Activated naive CD4-positive, alpha-beta T cell treated with anti-CD3 and anti-CD28 coated beads, Interleukin-2, amount 50 U/mL, for 16 hours (primary cell): ENCODE data around the gene QKI.

Experiments used
- DNase-seq: peaks from one replicate; pipeline ENCODE4 v3.0.0-alpha.2; 2020

The QKI gene

DNA sequence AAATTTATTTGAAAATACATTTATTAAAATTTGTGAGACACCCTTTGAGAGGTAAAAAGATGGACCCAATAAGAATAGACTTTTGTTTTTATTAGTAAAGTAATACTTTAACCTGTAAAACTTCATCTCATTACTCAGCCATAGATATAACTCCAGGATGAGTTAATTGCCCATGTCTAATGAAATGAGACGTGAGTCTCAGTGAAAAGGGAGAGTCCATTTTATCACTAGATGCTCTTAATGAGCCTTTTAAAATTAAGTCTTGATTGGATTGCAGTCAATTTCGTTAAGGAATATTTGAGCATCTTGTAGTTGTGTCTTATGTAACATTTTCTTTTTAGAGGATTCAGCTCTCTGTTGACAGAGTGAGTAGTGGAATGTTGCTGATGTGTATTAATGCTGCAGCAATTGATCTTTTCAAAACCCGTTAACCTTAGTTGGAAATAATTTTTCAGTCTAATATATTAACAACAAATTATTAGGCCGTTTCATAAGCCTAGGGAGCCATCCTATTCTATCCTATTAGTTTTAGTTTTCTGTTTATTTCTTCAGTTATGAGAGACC is 77.3 kb downstream of the QKI start:
- DNase-seq: no peak

GRCh38 chr6:163494279-163494727 is 79.8 kb downstream of the QKI start:
- no peak for DNase-seq

- no peak for DNase-seq
Measured at GRCh38 chr6:163496205-163496604, 81.7 kb downstream of the QKI start.

- no peak for DNase-seq
Measured at GRCh38 chr6:163500105-163500504, 85.6 kb downstream of the QKI start.

DNA sequence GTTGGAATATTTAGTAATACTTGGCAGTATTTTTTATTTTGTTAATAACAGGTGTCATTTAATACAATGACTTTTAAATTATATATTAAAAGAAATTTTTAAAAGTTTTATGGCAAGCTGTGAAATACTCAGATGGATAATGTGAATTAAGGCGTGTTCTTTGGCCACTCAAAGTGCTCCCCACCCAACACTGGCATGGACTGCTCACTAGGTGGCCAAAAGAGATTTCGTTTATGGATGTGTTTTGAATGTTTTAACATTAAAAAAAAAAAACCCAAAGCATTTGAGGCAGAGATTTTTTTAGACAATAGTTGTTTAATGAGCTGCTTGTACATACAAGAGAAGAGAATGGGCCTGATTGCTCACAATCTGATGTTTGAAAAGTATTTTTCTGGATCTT is 86.5 kb downstream of the QKI start:
- DNase-seq: no peak

- no peak for DNase-seq
Measured at GRCh38 chr6:163501439-163501838, 86.9 kb downstream of the QKI start.

DNA sequence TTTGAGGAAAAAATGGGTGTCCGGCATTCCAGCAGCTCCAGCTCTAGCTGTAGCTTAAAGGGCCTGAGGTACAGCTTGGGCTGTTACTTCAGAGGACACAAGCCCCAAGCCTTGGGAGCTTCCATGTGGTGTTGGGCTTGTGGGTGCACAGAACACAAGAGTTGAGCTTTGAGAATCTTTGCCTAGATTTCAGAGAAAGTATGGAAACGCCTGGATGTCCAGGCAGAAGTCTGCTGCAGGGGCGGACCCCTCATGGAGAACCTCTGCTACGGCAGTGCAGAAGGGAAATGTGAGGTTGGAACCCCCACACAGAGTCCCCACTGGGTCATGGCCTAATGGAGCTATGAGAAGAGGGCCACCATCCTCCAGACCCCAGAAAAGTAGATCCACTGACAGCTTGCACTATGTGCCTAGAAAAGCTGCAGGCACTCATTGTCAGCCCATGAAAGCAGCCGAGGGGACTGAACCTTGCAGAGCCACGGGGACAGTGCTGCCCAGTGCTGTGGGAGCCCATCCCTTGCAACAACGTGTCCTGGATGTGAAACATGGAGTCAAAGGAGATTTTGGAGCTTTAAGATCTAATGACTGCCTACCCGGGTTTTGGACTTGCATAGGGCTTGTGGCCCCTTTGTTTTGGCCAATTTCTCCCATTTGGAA is 90.6 kb downstream of the QKI start:
- DNase-seq: no peak

- DNase-seq: no peak
Measured at GRCh38 chr6:163507965-163508364, 93.4 kb downstream of the QKI start.

DNA sequence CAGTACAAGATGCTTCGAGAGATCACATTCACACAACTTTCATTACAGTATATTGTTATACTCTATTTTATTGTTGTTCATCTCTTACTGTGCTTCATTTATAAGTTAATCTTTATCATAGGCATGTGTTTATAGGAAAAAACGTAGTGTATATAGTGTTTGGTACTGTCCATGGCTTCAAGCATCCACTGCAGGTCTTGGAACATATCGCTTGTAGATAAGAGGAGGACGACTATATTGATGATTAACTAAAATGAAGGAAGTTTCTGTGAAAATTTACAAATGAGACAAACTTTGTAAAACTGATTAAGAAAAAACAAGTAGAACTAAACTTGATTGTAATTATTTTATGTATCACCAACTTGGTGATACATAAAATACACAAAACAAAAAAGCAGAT is 98.5 kb downstream of the QKI start:
- no peak for DNase-seq

- no peak for DNase-seq
Measured at GRCh38 chr6:163513570-163514166, 99.2 kb downstream of the QKI start.

DNA sequence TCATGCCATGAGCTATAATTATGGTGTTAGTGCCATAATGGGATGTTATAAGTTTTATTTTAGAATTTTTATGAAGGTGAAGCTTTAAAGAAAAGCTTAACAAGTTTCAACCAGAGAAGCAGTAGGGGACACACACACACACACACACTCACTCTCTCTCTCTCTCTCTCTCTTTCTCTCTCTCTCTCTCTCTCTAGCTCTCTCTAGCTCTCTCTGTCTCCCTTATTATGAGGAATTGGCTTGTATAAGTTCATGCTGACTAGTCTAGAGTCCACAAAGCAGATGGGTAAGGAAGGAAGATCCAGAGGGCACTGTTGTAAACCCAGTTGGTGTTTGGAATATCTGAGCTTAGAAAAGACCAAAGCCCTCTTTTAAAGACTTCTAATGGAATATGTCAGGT is 102.4 kb downstream of the QKI start:
- DNase-seq: no peak

GRCh38 chr6:163520956-163521355 is 106.4 kb downstream of the QKI start:
- no peak for DNase-seq

- no peak for DNase-seq
Measured at GRCh38 chr6:163522033-163522432, 107.5 kb downstream of the QKI start.

DNA sequence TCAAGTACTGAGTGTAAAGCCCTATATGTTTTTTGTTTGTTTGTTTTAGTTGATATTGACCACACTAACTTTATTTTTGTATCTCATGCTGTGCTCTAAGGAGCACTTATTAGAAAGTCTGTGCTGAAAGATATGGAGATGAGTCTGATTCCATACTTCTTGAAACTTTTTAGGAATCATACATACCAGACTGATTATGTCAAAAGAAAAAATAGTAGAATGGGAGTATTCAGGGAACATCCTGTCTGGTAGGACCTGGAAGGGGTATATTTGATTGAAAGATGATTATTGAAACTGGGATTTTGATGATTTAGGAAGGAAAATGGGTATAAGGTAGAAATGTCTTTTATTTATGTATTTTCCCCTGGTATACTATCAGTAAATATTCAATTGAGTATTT is 111.4 kb downstream of the QKI start:
- DNase-seq: no peak

DNA sequence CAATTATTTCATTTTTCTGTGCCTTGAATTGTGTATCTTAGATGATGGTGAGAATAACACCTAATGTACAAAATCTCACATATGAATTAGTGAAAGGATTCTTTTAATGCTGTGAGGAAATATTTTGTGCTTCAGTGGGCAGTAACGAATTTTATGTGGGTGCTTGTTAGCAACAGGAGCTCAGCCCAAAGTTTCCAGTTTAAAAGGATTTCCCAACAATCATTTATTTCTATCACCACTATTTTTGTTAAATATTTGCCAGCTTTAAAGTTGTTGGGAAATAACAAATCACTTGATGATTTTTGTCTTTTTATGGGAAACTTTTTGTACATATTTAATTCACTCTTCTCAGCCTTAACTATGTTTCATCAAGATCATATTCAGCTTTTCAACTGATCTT is 111.8 kb downstream of the QKI start:
- no peak for DNase-seq

GRCh38 chr6:163527291-163527690 is 112.8 kb downstream of the QKI start:
- no peak for DNase-seq

DNA sequence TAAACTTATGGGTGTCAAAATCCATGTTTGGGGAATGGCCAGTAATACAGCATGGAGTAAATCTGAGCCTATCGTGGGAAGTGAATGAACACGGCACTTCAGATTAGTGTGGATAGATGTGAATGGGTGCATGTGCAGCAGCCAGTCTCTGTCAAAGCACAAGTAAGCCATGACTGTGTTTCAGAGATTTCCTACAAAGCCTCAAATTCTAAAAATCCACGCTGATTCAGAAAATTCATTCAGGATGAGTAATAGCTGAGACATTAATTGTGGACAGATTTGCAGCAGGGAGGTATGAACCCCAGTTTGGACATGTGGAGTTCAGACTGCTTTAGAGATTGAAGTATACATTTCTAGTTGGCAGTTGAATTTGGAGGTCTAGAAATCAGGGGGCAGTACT is 115.1 kb downstream of the QKI start:
- no peak for DNase-seq

DNA sequence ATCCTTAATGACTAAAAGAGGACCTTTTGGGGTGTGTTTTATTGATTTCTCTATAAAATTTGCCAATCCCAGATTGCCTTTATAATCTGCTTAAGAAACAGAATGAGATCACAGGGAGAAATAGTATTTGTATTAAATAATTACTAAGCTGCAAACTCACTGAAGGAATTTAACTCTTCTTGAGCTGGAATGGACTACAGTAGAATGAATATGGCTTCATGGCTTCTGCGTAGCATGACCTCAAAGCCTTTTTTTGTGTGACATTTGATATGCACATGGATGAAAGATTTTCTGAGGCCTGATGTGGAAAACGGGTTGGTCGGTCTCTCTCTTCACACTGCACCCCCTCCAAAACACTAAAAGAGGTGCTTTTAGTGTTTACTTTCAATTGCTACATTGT is 115.9 kb downstream of the QKI start:
- no peak for DNase-seq

DNA sequence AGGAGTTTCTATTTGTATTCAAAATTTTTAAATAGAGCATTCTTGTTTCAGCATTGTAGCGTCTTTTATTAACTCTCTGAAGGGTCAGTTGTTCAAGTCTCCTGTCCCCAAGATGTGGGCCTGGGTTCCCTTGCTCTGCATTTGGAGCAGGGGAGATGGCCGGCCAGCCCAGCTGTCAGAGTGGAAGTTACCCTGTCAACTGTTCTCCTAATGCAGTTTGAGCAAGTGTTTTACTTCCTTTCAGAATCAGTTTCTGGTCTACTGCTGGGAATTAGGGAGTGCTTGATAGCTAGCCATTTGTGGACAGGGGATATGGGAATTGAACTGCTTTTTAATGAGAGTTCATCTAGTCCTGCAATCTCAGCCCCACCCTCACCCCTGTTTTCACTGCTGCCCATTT is 116.6 kb downstream of the QKI start:
- DNase-seq: no peak

- DNase-seq: no peak
Measured at GRCh38 chr6:163532526-163533078, 118.1 kb downstream of the QKI start.

- DNase-seq: no peak
Measured at GRCh38 chr6:163533443-163533842, 118.9 kb downstream of the QKI start.

DNA sequence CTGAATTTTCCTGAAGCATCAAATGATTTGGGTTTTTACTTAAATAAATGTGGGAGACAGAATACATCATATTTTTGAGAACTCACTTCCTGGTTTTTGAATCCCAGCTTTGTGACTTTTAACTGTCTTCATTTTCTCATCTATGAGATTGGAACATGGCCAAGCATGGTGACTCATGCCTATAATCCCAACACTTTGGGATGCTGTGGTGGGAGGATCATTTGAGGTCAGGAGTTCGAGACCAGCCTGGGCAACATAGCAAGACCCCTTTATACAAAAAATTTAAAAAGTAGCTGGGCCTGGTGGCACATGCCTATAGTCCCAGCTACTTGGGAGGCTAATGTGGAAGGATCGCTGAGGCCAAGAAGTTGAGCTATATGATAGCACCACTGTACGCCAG is 122.3 kb downstream of the QKI start:
- DNase-seq: no peak

GRCh38 chr6:163538331-163538730 is 123.8 kb downstream of the QKI start:
- no peak for DNase-seq

DNA sequence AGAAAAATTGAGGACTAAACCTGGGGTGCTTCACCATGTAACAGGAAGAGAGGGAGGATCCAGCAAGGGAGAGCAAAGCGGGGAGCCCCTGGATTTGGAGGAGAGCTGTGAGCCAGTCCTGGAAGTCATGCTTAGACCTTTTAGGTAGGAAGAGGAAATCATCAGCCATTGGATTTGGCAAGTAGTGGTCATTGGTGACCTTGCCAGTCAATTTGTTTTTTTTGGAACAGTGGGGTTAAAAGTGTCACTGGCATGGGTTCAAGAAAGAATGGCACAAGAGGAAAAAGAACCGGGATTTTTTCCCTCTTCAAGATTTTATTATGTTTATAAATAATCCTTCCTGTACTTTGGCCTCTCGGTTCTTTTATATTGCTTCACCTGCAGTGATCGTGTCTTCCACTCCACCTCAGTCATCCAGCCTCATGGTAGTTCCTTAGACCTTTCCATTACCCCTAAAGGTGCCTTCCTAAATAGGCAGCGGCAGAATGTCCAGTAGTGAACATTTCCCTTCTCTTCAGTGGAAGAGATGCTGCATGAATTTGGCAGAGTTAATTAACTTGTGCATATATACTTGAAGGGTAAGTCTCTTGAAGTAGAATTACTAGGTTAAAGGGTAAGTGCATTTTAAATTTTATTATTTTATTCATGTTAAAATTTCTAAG is 124.7 kb downstream of the QKI start:
- no peak for DNase-seq
